Measurements from ENCODE around the gene SMIM38.
"Not testable (repeated sequence)": the region's sequence is repeated elsewhere in the genome, so short reads cannot be mapped to it uniquely, and the experiment has no call there.

SMIM38 gene

GRCh38 chr11:69141742-69142141 is 14.0 kb upstream of the SMIM38 start:
- DNase-seq, result no peak

GRCh38 chr11:69142895-69143294 is 12.8 kb upstream of the SMIM38 start:
- DNase-seq, result no peak

GRCh38 chr11:69144316-69145049 is 11.3 kb upstream of the SMIM38 start:
- peak; percentile 64 for DNase-seq

DNA sequence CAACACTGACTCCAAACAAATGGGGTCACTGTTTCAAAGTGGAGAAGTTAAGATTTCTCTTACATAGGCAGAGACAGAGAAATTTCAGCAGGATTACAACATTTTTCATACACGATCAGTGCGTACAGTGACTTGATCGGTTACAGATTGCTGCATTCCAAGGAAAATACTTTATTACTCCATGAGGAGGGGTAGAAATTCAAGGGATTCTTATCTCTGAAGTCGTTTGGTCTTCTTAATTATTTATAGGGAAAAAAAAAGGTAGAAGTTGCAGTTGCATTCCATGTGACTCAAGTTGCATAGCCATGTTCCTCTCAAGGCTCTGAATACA is 10.7 kb upstream of the SMIM38 start:
- no peak for DNase-seq

GRCh38 chr11:69148377-69148762 is 7.4 kb upstream of the SMIM38 start:
- DNase-seq, result no peak

DNA sequence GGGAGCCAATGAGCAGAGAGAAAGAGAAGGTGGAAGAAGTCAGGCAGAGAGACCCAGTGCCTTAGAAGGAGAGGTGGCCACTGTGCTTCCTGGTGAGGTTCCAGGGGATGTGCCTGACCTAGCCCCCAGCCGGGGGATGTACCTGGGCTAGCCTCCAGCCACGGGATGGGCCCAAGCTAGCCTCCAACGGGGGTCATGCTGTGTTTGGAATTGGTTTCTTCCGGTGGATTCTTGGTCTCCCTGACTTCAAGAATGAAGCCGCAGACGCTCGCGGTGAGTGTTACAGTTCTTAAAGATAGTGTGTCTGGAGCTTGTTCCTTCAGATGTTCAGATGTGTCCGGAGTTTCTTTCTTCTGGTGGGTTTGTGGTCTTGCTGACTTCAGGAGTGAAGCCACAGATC is 6.9 kb upstream of the SMIM38 start:
- DNase-seq, result no peak

DNA sequence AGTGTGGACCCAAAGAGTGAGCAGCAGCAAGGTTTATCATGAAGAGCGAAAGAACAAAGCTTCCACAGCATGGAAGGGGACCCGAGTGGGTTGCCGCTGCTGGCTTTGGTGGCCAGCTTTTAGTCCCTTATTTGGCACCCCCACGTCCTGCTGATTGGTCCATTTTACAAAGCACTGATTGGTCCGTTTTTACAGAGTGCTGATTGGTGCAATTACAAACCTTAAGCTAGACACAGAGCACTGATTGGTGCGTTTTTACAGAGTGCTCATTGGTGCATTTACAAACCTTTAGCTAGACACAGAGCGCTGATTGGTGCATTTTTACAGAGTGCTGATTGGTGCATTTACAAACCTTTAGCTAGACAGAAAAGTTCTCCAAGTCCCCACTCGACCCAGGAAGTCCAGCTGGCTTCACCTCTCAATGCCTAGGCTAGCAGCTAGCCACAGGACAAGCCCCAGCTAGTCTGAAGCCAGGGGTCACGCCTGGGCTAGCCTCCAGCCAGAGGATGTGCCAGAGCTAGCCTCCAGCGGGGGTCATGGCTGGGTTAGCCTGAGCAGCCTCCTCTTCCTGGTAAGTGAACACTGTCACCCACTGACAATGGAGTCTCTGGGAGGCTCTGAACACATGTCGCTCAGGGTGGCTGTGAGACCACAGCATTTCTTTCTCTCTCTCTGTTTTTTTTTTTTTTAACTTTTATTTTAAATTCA is 6.2 kb upstream of the SMIM38 start:
- not testable (repeated sequence) for DNase-seq

GRCh38 chr11:69150175-69150574 is 5.6 kb upstream of the SMIM38 start:
- DNase-seq, result no peak

GRCh38 chr11:69151836-69152235 is 3.9 kb upstream of the SMIM38 start:
- DNase-seq, result no peak

DNA sequence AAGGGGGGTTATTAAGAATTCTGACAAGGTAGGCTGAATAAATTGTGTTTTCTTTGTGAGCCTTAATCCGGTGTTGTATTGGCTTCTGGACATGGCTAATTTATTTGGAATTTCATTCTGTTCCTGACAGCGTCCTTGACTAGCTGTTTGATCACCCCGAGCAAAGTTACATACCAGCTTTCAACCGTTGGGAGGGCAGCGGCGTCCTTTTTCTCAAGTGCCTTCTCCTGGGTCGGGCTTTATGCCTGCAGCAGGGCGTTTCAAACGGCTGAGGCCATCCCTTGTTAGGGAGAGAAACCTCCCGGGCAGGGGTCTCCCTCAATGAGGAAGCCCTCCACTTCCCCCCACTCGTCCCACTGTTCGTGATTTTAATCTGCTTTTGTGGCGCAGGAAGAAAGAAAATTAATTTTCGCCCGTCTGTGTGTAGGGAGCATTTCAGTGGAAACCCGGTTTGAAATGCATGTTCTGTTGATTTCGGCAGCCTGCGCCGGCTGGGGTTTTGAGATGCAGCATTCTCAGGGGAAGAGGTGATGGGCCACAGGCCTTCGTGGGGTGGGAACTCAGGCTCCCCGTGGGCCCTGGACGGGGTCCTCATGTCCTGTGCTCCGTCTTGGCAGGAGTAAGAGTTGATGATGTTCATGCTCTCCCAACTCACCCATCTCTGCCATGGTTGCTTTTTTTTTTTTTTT is 2.9 kb upstream of the SMIM38 start:
- no peak for DNase-seq

GRCh38 chr11:69153661-69154060 is 2.1 kb upstream of the SMIM38 start:
- no peak for DNase-seq

DNA sequence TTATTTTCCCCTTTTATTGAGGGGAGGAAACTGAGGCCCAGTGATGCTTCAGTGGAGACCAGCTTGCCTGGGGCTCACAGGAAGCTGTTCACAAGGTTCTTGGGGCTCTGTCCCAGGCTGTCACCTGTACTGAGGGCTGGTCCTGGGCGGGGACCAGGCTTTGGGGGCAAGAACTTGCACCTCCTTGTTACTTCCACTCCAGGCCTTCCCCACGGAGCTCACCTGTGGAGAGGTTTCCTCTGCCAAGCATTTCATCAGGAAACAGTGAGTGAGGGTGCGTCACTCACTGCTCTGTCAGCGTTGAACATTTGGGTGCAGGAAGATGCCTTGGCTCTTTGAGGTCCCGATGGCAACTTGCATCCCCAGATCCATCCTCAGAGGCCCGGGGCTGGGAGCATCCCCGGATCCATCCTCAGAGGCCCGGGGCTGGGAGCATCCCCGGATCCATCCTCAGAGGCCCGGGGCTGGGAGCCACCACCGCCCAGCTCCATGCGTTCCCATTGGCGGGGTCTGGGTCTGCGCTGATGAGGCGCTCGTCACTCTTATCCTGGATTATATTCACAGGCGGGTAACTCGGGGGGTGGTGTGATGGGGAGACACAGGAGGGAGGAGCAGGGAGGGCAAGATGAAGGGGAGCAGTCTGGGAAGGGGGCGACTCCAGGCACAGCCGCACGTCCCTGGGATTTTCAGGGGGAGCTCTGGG is 1.4 kb upstream of the SMIM38 start:
- DNase-seq, result no peak

DNA sequence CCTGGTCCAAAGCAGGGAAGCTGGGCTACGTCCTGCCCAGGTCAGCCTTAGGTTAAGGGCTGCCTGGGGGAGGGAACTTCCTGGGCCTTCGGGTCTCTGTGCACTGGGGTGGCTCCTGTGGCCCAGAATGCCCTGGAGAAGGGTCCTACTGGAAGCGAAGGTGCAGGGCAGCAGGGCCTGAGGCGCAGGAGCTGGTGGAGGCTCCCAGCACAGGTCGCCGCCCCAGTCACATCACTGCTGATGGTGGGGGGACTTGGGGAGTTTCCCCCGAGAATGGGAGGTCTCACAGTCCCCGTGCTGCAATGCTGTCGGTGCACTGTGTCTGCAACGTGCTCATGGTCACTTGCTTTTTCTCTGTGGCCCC is 815 bp upstream of the SMIM38 start:
- no peak for DNase-seq

GRCh38 chr11:69156235-69156639 is 502 bp downstream of the SMIM38 start:
- no peak for DNase-seq

- DNase-seq, result no peak
These were observed 979 bp downstream of the SMIM38 start for GRCh38 chr11:69156673-69157155.

GRCh38 chr11:69157156-69157821 is 1.6 kb downstream of the SMIM38 start:
- DNase-seq, result no peak

DNA sequence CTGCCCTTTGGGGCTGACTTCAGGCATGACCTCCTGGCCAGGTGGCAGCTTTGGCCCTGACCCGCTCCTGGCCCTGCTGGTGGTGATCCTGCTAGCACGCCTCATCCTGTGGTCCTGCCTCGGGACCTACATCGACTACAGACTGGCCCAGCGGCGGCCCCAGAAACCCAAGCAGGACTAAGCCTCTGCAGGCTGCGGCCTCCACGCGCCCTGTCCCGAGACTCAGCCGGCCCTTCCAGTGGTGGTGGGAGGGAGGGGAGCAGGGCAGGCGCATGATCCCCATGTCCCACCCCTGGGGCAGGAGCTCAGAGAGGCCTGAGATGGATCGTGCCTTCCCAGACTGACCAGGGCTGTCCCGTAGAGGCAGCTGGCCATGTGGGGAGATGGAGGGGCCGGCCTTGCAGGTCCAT is 2.1 kb downstream of the SMIM38 start:
- no peak for DNase-seq

DNA sequence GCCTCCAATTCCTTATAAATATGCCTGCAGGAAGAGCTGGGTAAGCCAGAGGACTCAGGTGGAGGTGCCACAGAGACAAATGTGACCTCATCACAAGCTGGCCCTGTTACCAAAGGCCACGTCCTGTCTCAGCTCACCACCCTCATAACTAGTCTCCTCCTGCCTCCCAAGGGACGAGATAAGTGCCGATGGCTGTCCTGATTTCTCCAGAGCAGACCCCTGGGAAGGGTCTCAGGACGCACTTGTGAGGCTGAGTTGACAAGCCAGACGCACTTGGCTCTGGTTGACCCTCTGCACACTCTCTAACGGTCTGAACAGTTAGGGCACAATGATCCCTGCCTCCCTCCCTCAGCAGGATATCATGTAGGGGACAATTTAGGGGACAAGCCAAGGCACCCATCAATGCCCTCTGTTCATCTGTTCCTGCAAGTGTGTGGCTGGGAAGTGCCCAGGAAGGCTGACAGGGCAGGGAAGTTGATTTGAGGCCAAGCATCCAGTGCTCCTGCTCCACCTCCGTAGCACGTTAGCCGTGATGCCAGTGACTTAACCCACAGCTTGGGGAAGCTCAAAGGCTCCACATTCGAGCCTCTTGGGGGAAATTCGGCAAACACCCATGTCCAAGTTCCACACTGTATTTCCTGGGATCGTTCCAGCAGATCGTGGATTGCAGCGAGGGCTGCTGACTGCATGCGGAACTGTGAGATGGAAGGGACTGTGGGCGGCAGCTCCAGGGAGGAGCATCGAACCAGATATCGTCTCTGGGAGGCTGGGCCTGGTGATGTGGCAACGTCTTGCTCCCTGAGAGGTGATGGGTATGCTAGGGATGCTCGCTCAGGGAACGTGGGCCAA is 2.8 kb downstream of the SMIM38 start:
- no peak for DNase-seq

GRCh38 chr11:69159150-69159852 is 3.6 kb downstream of the SMIM38 start:
- no peak for DNase-seq

DNA sequence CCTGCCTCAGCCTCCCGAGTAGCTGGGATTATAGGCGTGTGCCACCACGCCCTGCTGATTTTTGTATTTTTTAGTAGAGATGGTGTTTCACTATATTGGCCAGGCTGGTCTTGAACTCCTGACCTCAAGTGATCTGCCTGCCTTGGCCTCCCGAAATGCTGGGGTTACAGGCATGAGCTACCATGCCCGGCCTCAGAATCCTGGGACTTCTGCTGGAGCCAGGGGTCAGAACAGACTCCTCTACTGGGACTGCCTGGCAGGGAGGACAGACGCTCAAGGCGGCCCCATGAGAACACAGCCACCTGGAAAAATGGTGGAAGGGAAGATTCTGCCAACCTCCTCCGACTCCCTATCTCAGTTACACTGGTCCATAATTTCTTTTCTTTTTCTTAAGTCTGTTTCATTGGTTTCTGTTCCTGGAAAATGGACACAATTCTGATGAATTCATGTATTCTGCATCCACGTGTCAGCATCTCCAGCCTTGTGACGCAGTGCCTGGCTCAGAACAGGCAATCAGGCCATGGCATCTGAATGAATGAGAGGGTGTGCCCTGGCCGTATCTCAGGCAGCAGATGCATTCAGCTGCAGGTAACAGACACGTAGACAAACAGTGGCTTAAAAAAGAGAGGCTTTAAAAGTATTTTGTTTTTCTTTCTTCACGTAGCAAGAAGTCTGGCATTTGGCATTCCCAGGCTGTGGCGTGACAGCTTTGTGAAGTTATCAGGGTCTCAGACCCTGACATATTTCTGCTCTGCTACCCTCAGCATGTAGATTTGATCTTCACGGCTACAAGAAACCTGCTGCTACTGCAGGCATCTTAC is 4.8 kb downstream of the SMIM38 start:
- DNase-seq, result no peak

GRCh38 chr11:69161117-69161407 is 5.3 kb downstream of the SMIM38 start:
- no peak for DNase-seq
